Measurements from ENCODE around the gene KLHDC4.

The KLHDC4 gene

DNA sequence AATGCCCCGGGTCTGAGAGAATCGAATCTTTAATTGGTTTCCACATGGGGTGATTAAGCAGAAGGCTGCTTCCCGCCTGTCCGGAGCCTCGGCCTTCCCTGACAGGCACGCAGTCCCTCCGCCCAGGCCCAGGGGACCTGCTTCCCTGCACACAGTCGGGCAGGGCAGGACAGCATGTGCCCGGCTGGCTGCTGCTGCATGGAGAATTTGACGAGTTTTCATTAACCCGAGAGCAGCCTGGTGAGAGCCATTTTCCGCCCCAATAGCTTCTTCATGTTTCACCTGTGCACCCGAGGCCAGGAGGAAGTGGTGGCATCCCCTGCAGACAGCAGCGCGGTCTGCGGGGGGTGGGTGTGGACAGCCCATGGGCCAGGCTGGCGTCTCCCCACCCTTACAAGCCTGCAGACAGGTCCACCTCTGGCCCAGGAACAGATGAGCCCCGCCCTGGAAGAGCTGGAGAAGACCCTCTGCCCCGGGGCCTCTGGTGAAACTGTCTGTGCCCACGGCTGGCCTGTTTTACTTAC lies 67.0 kb downstream of the KLHDC4 start:
- no peak for DNase-seq (ENCODE audit: low read depth)

DNA sequence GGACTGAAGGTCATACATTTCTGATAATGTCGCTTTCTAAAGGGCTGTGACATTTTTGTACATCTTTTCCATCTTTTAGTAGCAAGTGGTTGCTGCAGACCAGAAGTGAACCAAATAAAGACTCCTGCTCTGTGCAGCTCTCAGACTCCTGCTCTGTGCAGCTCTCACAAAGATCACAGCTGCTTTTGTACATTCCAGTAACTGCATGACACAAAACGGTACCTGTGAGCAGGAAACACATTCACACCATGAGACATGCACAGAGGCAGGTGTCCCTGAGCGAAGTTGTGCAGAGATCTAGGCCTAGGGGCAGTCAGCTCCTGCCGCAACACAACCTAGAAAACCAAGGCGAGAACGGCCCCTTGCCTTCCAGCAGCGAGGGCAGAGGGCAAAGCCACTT lies 67.5 kb downstream of the KLHDC4 start:
- DNase-seq (ENCODE audit: low read depth) = no peak

DNA sequence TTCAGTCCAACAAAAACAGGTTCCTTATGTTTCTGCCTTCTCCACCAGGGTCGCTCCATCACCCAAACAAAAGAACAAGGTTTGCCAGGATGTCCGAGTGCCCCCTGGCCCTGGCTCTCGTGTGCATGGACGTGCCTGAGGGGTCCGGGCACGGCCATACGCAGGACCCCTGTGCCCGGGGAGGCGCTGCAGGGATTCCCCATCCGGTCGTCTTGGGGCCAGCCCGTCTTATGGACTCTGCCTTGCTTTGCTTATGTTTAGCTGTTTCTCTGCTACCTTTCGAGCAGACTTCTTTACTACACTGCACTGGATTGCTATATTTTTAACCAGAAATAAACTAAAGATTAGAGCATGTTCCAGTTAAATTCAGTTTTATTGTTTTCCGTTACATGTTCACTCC lies 68.0 kb downstream of the KLHDC4 start:
- DNase-seq (ENCODE audit: low read depth) = no peak

DNA sequence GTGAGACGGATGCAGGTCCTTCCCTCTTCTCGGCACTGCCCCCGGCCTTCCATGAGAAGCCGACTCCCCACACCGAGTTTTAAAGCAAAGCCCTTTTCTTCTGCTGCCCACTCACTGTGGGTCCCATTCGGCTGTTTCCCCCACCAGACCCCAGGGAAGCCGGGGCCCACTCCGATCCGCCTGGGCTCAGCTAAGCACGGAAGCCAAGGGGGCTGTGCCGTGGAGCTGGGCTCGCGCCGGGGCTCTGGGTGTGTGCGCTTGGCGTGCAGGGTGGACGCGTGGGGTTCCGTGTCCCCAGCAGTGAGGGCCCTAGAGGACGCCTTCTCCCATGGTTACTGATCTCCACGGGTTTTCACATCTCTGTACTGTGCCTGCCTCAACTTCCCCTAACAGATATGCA lies 68.5 kb downstream of the KLHDC4 start:
- DNase-seq (ENCODE audit: low read depth) = no peak

DNA sequence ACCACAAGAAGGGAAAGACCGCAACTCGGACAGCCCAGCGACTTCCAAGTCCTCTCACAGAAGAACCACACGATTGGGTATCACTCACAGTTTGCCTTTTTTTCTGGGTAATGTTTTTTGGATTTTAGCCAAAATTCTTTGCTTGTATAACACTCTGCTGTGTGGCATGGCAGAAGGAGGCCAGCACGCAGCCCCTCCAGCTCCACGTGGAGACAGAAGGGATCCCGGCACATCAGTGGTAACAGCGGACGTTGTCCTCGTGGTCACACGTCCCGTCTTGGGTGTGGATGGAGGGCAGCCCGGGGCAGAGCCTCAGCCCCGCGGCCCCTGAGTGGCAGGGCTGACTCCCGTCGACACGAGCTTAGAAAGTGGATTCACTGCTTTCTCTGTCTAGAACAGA lies 69.1 kb downstream of the KLHDC4 start:
- DNase-seq (ENCODE audit: low read depth) = no peak

DNA sequence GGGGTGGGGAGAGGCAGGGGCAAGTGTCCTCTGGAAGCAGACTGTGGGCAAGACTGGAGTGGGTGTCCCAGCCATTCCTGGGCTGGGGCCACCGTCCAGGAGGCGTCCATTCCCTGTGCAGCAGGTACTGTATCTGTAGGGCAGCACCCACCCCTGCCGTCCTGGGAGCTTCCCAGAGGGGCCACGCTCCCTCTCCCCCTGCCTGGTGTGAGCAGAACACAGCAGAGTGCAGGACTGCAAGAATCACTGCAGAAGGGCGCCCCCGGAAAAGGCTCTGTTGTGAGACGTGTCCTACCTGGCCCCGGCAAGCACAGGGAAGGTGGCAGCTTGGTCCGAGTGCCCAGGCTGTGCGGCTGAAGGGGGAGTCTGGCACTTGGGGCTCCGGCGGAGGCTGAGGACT lies 70.3 kb downstream of the KLHDC4 start:
- DNase-seq (ENCODE audit: low read depth) = no peak

DNA sequence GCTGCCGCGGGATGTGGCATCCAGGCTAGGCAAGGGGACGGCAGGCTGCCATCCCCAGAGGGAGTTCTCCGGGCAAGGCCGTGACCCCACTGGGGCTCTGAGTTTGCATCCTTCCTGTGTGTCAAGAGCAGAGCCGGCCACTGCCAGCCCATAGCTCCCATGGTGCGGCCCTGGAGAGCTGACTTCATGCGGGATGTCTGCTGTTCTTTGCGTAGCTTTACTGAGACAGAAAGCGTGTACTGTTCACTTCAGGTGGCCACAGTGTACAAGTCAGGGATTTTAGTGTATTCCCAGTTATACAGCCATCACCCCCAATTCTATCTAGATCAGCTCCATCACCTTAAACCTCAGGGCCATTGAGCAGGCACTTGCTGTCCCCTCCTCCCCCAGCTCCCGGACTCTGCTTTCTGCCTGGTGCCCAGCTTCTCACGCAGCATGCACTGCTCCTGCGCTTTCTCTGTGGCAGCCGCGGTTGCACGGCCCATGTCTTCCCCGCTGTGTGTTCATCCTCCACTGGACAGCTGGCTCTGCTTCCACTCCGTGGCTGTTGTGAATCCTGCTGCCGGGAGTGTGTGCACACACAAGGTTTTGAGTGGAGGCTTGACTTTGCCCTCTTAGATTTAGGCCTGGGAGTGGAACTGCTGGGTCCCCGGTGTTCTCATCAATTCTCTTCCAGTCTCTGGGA lies 71.2 kb downstream of the KLHDC4 start:
- DNase-seq (ENCODE audit: low read depth) = no peak

DNA sequence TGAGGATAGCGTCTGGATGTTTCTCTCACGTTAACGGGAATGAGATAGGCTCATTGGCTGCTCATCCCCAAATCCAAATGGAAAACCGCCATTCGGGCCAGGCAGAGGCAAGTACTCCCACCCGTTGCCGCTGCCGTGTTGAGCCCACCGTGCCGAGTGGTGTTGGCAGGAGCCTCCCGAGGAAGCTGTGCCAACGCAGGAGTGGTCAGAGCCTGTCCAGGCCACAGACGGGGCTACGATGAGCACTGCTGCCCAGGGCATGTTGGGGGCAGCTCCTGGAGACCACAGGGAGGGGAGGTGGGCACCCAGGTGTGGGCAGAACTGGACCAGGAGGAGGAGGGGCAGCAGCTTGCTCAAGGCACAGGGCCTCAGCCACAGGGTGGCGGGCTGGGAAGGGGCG lies 72.0 kb downstream of the KLHDC4 start:
- no peak for DNase-seq (ENCODE audit: low read depth)

DNA sequence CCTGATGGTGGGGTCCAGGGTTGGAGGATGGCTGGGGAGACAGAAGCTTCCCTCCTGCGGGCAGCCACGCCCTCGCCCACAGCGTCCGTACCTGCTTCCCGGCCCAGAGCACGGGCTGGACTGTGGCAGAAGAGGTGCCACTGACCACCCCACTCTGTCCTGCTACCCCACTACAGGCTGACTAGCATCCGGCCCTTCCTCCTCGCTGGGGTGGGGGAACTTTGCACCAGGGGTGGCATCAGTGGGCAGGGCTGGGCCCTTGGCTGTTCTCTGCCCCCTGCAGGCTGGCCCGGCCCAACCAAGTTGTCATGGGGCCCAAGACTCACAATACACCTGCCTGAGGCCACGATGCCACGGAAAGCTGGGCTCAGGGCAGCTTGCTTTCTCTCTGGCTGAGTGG lies 73.0 kb downstream of the KLHDC4 start:
- no peak for DNase-seq (ENCODE audit: low read depth)

DNA sequence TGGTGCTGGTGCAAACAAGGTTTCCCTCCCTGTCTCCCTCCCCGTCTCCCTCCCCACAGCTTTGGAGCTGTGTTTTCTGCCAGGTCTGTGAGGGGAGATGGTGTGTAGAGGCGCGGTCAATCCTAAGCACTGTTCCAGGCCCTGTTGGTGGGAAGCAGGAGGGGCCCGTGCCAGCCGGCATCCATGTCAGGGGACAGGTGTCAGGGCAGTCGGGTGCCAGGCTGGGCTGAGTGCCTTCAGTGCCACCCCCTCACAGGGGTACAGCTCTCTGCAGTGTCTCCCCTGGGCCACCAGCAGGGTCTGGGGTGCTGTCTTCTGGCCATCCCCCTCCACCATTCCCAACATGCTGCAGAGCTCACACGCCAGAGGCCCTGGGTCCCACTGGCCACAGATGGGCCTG lies 73.6 kb downstream of the KLHDC4 start:
- no peak for DNase-seq (ENCODE audit: low read depth)

DNA sequence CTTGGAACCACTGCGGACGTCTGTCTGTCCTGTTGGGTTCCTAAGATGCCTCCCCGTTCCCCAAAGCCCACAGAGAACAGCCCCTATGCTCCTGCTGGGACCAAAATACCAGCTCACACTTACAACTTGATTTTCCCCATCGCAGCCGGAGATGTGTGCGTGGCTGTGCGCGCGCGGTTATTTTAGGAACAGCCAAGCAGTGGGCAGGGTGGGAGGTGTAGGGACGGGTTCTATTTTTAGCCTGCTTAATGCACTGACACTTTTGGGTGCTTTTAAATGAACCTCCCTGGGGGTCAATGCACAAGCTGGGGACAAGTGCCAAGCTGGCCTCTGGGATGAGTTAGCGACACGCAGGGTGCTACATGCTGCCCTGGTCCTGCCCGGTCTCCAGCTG lies 74.1 kb downstream of the KLHDC4 start:
- DNase-seq (ENCODE audit: low read depth) = no peak

DNA sequence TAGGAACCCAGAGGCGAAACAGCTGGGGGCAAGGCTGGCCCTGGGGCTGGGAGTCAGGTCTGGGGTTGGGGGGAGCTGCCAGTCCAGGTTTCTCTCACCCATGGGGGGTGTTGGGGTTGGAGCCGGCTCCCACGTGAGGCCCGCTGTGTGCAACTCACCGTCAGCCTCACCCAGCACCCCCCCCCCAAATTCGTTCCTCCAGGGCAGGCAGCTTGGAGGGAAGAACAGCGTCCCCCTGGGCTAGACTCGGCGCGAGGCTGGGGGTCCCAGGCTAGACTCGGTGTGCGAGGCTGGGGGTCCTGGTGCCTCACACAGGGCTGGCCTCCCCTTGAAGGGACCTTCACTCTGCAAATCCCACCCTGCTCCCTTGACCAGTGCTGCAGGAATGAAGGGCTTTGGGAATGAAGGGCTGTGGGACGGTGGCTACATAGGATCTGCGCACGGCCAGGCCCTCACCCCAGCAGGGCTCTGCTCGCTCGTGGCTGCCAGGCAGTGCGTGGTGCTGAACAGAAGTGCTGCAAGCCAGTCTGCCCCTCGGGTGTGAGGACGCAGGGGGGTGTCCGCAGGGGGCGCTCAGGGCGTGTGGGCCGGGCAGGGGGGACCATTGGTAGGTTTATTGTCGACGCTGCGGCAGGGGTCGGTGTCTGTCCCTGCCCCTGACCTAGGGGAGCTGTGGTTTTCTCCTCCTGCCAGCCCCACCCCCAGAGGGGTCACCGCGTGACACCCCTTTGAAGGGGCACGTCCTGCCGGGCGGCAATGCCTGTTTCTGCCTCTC lies 74.7 kb downstream of the KLHDC4 start:
- DNase-seq (ENCODE audit: low read depth) = no peak

DNA sequence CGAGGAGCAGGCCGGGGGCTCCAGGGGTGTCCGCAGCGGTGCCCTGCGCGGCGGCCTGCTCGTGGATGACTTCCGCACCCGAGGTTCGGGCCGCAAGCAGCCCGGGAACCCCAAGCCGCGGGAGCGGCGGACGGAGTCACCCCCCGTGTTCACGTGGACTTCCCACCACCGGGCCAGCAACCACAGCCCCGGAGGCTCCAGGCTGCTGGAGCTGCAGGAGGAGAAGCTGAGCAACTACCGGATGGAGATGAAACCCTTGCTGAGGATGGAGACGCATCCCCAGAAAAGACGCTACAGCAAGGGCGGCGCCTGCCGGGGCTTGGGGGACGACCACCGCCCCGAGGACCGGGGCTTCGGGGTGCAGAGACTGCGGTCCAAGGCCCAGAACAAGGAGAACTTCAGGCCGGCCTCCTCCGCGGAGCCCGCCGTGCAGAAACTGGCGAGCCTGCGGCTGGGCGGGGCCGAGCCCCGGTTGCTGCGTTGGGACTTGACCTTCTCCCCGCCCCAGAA lies 75.8 kb downstream of the KLHDC4 start:
- DNase-seq (ENCODE audit: low read depth) = no peak

DNA sequence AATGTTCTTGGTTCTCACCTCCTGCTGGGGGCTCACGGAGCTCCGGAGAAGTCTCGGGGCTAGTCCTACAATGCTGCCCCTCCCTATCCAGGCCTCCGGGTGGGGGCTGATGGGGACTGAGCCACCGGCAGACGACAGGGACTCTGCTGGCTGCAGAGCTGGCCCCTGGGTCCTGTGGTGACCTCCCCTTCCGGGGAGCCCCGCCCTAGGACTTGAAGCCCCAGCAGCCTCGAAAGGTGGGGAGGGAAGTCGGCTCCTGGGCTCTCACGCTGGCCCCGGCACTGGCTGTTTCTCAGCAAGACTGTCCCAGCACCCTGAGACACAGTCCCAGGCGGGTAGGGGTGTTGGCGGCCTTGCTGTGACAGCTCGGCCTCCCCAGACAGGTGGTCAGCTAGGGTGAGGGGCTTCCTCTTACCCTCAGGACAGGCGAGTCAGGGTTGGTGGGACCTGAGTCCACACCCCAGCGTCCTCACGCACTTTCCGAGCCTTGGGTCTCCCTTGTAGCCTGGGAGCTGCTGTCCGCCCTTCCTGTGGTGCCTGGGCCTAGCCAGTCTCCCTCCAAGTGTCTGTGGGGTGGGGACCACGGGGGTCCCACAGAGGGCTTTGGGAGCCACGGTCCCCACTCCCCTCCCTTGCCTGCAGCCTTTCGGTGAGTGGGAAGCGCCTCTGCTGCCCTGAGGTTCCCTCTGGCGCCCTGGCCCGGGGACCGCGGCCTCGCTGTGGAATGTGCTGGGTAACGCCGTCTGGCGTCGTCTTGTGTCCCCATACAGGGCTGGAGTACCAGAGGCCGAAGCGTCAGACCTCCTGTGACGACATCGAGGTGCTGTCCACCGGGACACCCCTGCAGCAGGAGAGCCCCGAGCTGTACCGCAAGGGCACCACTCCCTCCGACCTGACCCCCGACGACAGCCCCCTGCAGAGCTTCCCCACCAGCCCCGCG lies 76.6 kb downstream of the KLHDC4 start:
- DNase-seq (ENCODE audit: low read depth) = no peak

DNA sequence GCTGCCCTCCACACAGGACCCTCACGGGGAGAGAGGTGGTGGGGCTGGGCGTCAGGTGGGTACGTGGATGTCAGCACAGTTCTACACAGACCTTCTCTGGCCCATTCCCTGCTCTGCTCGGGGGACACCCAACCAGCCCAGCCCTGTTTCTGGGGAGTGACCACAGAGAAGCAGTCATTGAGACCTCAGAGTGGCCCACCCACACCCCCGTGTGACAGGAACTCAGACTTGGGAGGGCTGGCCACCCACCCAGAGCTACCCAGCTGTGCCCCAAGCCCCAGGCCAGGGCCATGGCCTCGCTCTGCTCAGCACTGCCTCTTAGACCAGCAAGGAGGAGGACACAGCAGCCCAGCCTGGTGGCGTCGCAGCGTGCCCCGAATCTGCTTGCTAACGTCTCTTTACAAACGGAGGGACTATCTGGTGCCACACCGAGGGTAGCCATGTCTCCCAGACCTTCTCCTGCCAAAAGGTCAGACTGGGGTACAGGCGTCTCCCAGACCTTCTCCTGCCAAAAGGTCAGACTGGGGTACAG lies 77.7 kb downstream of the KLHDC4 start:
- no peak for DNase-seq (ENCODE audit: low read depth)

DNA sequence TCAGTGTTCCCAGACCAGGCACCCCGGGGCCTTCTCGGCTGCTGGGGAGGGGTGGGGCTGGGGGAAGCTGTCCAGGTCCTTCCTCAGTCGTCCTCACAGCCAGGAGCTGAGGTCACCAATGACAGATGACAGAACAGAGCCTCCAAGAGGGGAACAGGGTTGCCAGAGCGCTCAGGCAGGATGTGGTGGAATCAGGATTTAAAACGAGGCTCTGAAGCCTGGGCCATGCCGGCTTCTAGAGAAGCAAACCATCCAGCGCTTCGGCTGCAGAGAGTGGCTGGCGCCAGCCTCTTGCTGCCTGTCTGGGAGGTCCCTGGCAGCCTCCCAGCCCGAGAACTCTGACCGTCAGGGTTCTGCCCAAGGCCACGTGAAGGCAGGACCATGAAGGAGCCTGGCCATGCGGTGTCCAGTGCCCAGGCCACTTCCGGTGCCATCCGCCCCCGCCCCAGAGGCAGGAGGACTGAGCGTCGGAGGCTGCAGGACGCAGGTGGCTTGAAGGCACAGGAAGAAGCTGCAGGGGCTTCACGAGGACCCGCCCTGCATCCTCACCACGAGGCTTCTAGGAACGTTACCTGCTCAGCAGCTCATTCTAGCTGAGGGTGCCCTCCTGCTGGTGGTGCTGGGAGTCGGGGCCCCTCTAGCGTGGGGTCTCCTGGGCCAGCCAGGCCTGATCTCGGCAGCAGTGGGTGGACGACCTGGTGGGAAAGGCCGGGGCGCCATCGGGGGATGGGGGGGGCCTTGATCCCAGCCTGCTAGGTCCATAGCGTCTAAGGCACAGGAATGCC lies 78.5 kb downstream of the KLHDC4 start:
- no peak for DNase-seq (ENCODE audit: low read depth)

DNA sequence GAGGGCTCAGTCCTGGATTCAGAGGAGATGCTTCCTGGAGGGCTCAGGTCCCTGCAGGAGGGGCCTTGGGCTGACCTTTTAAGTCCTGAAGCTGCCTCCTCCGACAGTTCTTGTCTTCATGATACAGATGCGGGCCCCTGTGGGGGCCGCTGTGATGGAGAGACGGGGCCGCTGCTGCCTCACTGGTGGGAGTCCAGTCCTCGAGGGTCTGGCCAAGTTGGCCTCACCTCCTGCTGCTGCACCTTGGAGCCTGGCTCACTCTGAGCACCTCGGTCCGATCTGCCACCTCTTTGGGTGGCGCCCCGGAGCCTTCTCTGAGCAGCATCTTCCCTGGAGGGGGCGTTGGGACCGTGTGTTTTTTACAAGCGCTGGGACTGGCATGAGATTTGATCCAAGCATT lies 79.1 kb downstream of the KLHDC4 start:
- DNase-seq (ENCODE audit: low read depth) = no peak

DNA sequence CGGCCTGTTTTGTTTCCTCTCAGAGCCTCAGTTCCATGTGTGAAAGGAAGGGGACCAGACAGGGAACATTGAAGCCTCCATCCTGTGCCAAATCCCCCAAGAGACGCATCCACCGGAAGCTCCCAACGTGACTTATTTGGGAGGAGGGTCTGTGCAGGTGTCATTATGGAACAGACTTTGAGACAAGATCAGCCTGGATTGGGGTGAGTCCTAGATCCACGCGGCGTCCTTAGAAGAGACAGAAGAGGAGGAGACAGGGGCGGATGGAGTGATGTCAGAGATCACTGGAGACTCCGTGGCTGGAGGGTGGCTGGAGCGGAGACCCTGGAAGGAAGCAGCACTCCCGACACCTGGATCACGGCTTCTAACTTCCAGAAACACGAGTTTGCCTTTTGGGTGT lies 80.0 kb downstream of the KLHDC4 start:
- DNase-seq (ENCODE audit: low read depth) = no peak

DNA sequence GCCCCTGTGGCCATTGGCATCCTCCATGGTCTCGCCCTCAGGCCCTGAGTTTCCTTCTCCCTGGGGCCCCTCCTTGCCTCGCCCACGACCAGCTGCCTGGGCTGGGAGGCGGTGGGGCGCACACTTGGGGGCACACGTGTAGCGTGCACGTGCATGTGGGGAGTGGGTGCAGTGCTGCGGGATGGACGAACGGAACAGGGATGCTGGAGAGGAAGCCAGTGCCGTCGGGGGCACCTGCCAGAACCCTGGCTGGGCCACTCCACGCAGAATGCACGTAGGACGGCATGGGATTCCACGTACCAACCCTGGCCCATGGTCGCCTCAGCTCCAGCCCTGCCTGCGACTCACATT lies 80.4 kb downstream of the KLHDC4 start:
- DNase-seq (ENCODE audit: low read depth) = no peak

DNA sequence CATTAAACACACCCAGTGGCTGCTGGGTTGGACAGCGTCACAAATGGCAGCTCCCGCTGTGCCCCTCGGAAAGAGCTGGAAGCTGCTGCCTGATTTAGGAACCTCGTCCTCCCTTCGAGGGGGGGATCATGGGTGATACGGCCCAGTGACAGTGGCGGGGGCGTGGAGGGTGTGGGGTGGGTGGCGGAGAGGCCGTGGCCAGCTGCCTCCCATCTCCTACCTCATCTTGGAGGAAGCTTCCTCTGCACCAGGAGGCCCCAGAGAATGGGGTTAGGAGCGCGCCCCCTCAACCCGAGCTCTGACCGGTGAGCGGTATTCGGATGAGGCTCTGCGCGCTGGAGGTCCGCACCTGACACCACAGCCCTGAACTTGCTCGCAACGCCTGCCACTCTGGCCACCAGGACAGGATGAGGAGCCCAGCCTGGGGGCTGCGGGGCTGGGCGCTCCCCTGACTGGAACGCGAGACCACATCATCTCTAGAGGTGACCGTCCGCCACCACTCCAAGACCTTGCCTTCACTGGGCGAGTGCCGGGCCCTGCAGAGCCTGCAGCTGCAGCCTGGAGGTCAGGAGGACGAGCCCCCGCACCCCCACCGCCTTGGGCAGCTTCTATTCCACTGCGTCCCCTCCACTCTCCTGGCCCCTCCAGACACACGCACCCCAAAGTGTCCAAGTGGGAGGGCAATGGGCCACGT lies 80.9 kb downstream of the KLHDC4 start:
- DNase-seq (ENCODE audit: low read depth) = no peak

All from activated T-helper 1 cell treated with Interleukin-2 at 50 U/mL for 16 hours (primary cell).